ENCODE data around the gene IGSF23.
"Not testable (repeated sequence)": the region's sequence is repeated elsewhere in the genome, so short reads cannot be mapped to it uniquely, and the experiment has no call there.

The IGSF23 gene

GRCh38 chr19:44587963-44588770 is 25.2 kb upstream of the IGSF23 start:
- DNase-seq: peak in 1 of 6 experiments; percentile 8

GRCh38 chr19:44588771-44589112 is 24.6 kb upstream of the IGSF23 start:
- no peak for DNase-seq

- no peak for DNase-seq
Observed at GRCh38 chr19:44590245-44591059, 22.9 kb upstream of the IGSF23 start.

- not testable (repeated sequence) for DNase-seq
Observed at GRCh38 chr19:44591340-44591993, 21.9 kb upstream of the IGSF23 start.

GRCh38 chr19:44592451-44592890 is 20.9 kb upstream of the IGSF23 start:
- DNase-seq: no peak

GRCh38 chr19:44593294-44593693 is 20.1 kb upstream of the IGSF23 start:
- no peak for DNase-seq

- DNase-seq: not testable (repeated sequence)
Observed at GRCh38 chr19:44593866-44594266, 19.5 kb upstream of the IGSF23 start.

- no peak for DNase-seq
Observed at GRCh38 chr19:44596428-44597130, 16.8 kb upstream of the IGSF23 start.

GRCh38 chr19:44597131-44597491 is 16.3 kb upstream of the IGSF23 start:
- no peak for DNase-seq

GRCh38 chr19:44598355-44598754 is 15.0 kb upstream of the IGSF23 start:
- DNase-seq: no peak

GRCh38 chr19:44598880-44599279 is 14.5 kb upstream of the IGSF23 start:
- no peak for DNase-seq

- no peak for DNase-seq
Observed at GRCh38 chr19:44600466-44600865, 12.9 kb upstream of the IGSF23 start.

- DNase-seq: no peak
Observed at GRCh38 chr19:44602081-44602480, 11.3 kb upstream of the IGSF23 start.

- DNase-seq: no peak
Observed at GRCh38 chr19:44603201-44603945, 10.0 kb upstream of the IGSF23 start.

- DNase-seq: no peak
Observed at GRCh38 chr19:44604241-44604640, 9.1 kb upstream of the IGSF23 start.

- no peak for DNase-seq
Observed at GRCh38 chr19:44605547-44605946, 7.8 kb upstream of the IGSF23 start.

- peak in 1 of 6 experiments; percentile 18 for DNase-seq
Observed at GRCh38 chr19:44607049-44607448, 6.3 kb upstream of the IGSF23 start.

GRCh38 chr19:44607917-44608316 is 5.4 kb upstream of the IGSF23 start:
- no peak for DNase-seq

- no peak for DNase-seq
Observed at GRCh38 chr19:44608391-44608821, 5.0 kb upstream of the IGSF23 start.

GRCh38 chr19:44609219-44609618 is 4.1 kb upstream of the IGSF23 start:
- DNase-seq: no peak

- not testable (repeated sequence) for DNase-seq
Observed at GRCh38 chr19:44610497-44610896, 2.9 kb upstream of the IGSF23 start.

GRCh38 chr19:44611812-44612295 is 1.5 kb upstream of the IGSF23 start:
- DNase-seq: no peak

Data from stimulated activated naive CD4-positive, alpha-beta T cell (primary cell).